H1 (cell line): ENCODE data around the gene OR52E5. TPM values are rescaled to one million over a fixed set of nuclear protein-coding genes. Genes with fewer than 3 reads are reported as not detected.

Experiments used
- CTCF ChIA-PET: fragments of 300-600 bp; sonication (Branson Sonifier 250); formaldehyde crosslinking; loops from one replicate; lab custom pipeline; 2021; ENCODE audit not compliant: partially characterized antibody; lab: Charles Lee
- POLR2A ChIA-PET: fragments of 300-600 bp; sonication (Branson Sonifier 250); formaldehyde crosslinking; loops from one replicate; lab custom pipeline; 2021; ENCODE audit warnings: inconsistent platforms; ENCODE audit not compliant: partially characterized antibody; lab: Charles Lee
- DNase-seq, 2 experiments: peaks; one replicate each; pipeline versions ENCODE4 v3.0.0 to v3.0.0-alpha.2; 2010 to 2022; ENCODE audit warnings: low spot score in 2 of 2, low read depth in 1 of 2, mixed read lengths in 1 of 2
- FAIRE-seq: peaks from 2 replicates; lab custom pipeline; 2011; peaks lifted over from hg19 to GRCh38; lab: Jason Lieb, UNC
- H2AFZ ChIP-seq: 2 replicates; pipeline ENCODE4 v1.8.1; 2012; ENCODE audit warnings: low read length, inconsistent platforms
- H2AK5ac ChIP-seq: 2 replicates; pipeline ENCODE4 v1.6.1; 2013; ENCODE audit warnings: low read depth, low read length
- H2BK120ac ChIP-seq: replicated peaks from 2 replicates; pipeline ENCODE3; 2013; ENCODE audit warnings: low read depth, low read length, inconsistent platforms
- H2BK12ac ChIP-seq: 2 replicates; pipeline ENCODE4 v1.6.1; 2013; ENCODE audit warnings: low read depth, low read length
- H2BK15ac ChIP-seq: 2 replicates; pipeline ENCODE4 v1.6.1; 2013; ENCODE audit warnings: low read length
- H2BK20ac ChIP-seq: 2 replicates; pipeline ENCODE4 v1.6.1; 2013; ENCODE audit warnings: low read length
- H2BK5ac ChIP-seq: 2 replicates; pipeline ENCODE4 v1.6.1; 2013; ENCODE audit warnings: low read depth, low read length
- H3K14ac ChIP-seq: 2 replicates; pipeline ENCODE4 v1.6.1; 2013; ENCODE audit warnings: inconsistent platforms; ENCODE audit not compliant: insufficient read length
- H3K18ac ChIP-seq: 2 replicates; pipeline ENCODE4 v1.6.1; 2013; ENCODE audit warnings: low read length; ENCODE audit errors: extremely low read depth
- H3K23ac ChIP-seq: 2 replicates; pipeline ENCODE4 v1.6.1; 2013; ENCODE audit warnings: inconsistent platforms; ENCODE audit not compliant: insufficient read length
- H3K23me2 ChIP-seq: 2 replicates; pipeline ENCODE4 v1.6.1; 2013; ENCODE audit warnings: low read depth, low read length
- H3K27ac ChIP-seq: 2 replicates; pipeline ENCODE4 v1.6.1; 2011; ENCODE audit warnings: low read depth, low read length, inconsistent platforms
- H3K27me3 ChIP-seq, 4 experiments: replicated peaks in 1 of 4; 1 replicate in 1 of 4; 2 replicates in 3 of 4; pipeline versions ENCODE4 v1.6.1 to v1.8.1; 2011 to 2013; ENCODE audit warnings: low read length in 3 of 4, mild to moderate bottlenecking in 3 of 4, inconsistent platforms in 2 of 4, mixed read lengths in 2 of 4, moderate library complexity in 1 of 4; ENCODE audit not compliant: control insufficient read depth in 3 of 4, insufficient read depth in 3 of 4; ENCODE audit errors: extremely low read depth in 1 of 4
- H3K36me3 ChIP-seq, 4 experiments: 2 replicates each; pipeline versions ENCODE4 v1.6.1 to v1.8.1; 2011 to 2013; ENCODE audit warnings: mild to moderate bottlenecking in 4 of 4, low read length in 3 of 4, moderate library complexity in 2 of 4, control low read depth in 1 of 4, inconsistent platforms in 1 of 4; ENCODE audit not compliant: insufficient read depth in 4 of 4, control insufficient read depth in 2 of 4
- H3K4ac ChIP-seq: replicated peaks from 2 replicates; pipeline ENCODE3; 2013; ENCODE audit warnings: low read length, low read depth, mixed read lengths, inconsistent platforms; ENCODE audit not compliant: insufficient read length
- H3K4me1 ChIP-seq, 4 experiments: replicated peaks in 1 of 4; 1 replicate in 1 of 4; 2 replicates in 3 of 4; pipeline versions ENCODE4 v1.6.1 to v1.8.1; 2011 to 2013; ENCODE audit warnings: low read length in 3 of 4, inconsistent platforms in 2 of 4, mixed read lengths in 1 of 4; ENCODE audit not compliant: insufficient read depth in 4 of 4, control insufficient read depth in 3 of 4
- H3K4me2 ChIP-seq, 2 experiments: 2 replicates each; pipeline versions ENCODE4 v1.6.1 to v1.8.1; 2011 to 2013; ENCODE audit warnings: low read depth in 2 of 2, low read length in 2 of 2, control low read depth in 1 of 2, inconsistent platforms in 1 of 2, mild to moderate bottlenecking in 1 of 2; ENCODE audit not compliant: insufficient read depth in 1 of 2
- H3K4me3 ChIP-seq, 4 experiments: fragments of 200-600, 300-600 bp in 1 of 4; sonication (generic), shearing (Covaris generic), sonication (Bioruptor Twin) in 1 of 4; 2 replicates each; pipeline versions ENCODE4 v1.5.1 to v1.8.1; 2011 to 2016; ENCODE audit warnings: low read length in 4 of 4, low read depth in 3 of 4, control low read depth in 2 of 4, inconsistent platforms in 2 of 4, mild to moderate bottlenecking in 2 of 4, mixed read lengths in 1 of 4, moderate library complexity in 1 of 4; ENCODE audit not compliant: insufficient read depth in 2 of 4; ENCODE audit errors: extremely low read depth in 1 of 4
- H3K56ac ChIP-seq: replicated peaks from 2 replicates; pipeline ENCODE3; 2013; ENCODE audit warnings: low read depth, mild to moderate bottlenecking, mixed read lengths, low read length, inconsistent platforms; ENCODE audit not compliant: insufficient read length
- H3K79me1 ChIP-seq: 2 replicates; pipeline ENCODE4 v1.6.1; 2013; ENCODE audit warnings: low read depth, low read length, control low read depth
- H3K79me2 ChIP-seq, 2 experiments: 2 replicates each; pipeline versions ENCODE4 v1.6.1 to v1.8.1; 2012 to 2013; ENCODE audit warnings: low read length in 2 of 2, mild to moderate bottlenecking in 2 of 2, inconsistent platforms in 1 of 2; ENCODE audit not compliant: insufficient read depth in 2 of 2, control insufficient read depth in 1 of 2
- H3K9ac ChIP-seq, 4 experiments: replicated peaks in 1 of 4; 1 replicate in 1 of 4; 2 replicates in 3 of 4; pipeline versions ENCODE4 v1.6.1 to v1.8.1; 2011 to 2013; ENCODE audit warnings: low read depth in 3 of 4, low read length in 3 of 4, control low read depth in 2 of 4, mild to moderate bottlenecking in 2 of 4, moderate library complexity in 2 of 4, inconsistent platforms in 1 of 4; ENCODE audit errors: extremely low read depth in 1 of 4
- H3K9me3 ChIP-seq, 2 experiments: 2 replicates each; pipeline versions ENCODE4 v1.6.1 to v1.8.1; 2012 to 2013; ENCODE audit warnings: mild to moderate bottlenecking in 2 of 2, moderate library complexity in 2 of 2, control low read depth in 1 of 2, inconsistent platforms in 1 of 2, low read depth in 1 of 2, low read length in 1 of 2, mixed read lengths in 1 of 2; ENCODE audit not compliant: insufficient read depth in 2 of 2
- H4K20me1 ChIP-seq, 2 experiments: replicated peaks in 1 of 2; 2 replicates each; pipeline versions ENCODE3 to v1.8.1; 2011 to 2013; ENCODE audit warnings: inconsistent platforms in 2 of 2, low read length in 2 of 2, mild to moderate bottlenecking in 1 of 2; ENCODE audit not compliant: insufficient read depth in 2 of 2, control insufficient read depth in 1 of 2
- H4K5ac ChIP-seq: 2 replicates; pipeline ENCODE4 v1.6.1; 2013; ENCODE audit warnings: low read length, low read depth, mixed read lengths, inconsistent platforms; ENCODE audit not compliant: insufficient read length
- H4K8ac ChIP-seq: 2 replicates; pipeline ENCODE4 v1.8.0; 2013; ENCODE audit warnings: mild to moderate bottlenecking, moderate library complexity, low read length, inconsistent platforms; ENCODE audit not compliant: insufficient read depth; ENCODE audit errors: extremely low read depth
- H4K91ac ChIP-seq: replicated peaks from 2 replicates; pipeline ENCODE3; 2013; ENCODE audit warnings: low read length, mixed read lengths, inconsistent platforms; ENCODE audit not compliant: insufficient read length
- JUND ChIP-seq: IDR thresholded peaks from 2 replicates; pipeline ENCODE4 v1.6.1; 2011; ENCODE audit warnings: mild to moderate bottlenecking, improper control_type of control experiment, low read length
- KDM5A ChIP-seq: fragments of 200-600 bp; IDR thresholded peaks from 2 replicates; pipeline ENCODE4 v1.7.1; 2012; ENCODE audit warnings: mild to moderate bottlenecking, low read length, inconsistent platforms, mixed read lengths
- POLR2A ChIP-seq, 2 experiments: IDR thresholded peaks; 1 replicate in 1 of 2; 2 replicates in 1 of 2; pipeline ENCODE4 v1.6.1; 2011; ENCODE audit warnings: low read depth in 2 of 2, low read length in 2 of 2, mild to moderate bottlenecking in 2 of 2; ENCODE audit errors: control extremely low read depth in 1 of 2
- WGBS, 2 experiments: shearing (Covaris generic) in 1 of 2; methylation state at CpG; one replicate each; pipeline versions ENCODE4 v1.1.6 to v1.1.7; 2013 to 2015; ENCODE audit warnings: low lambda C conversion rate in 2 of 2, mixed read lengths in 2 of 2, inconsistent platforms in 1 of 2, low coverage in 1 of 2, missing lambda C conversion rate in 1 of 2; ENCODE audit not compliant: insufficient replicate concordance in 2 of 2, insufficient coverage in 1 of 2, insufficient read length in 1 of 2; ENCODE audit errors: extremely low coverage in 1 of 2, missing lambda C conversion rate in 1 of 2; 5-methylcytosine and 5-hydroxymethylcytosine counted together
- polyA plus RNA-seq, 7 experiments: library from polyadenylated mRNA; depleted of rRNA in 3 of 7; stranded (reverse) in 5 of 7; unstranded in 2 of 7; fragments of >200 nt in 5 of 7; fragments of 200-250 nt in 2 of 7; gene quantifications; 1 replicate in 5 of 7; 2 replicates in 1 of 7; 4 replicates in 1 of 7; pipeline versions ENCODE4 v1.2.1 to v1.2.3, GENCODE V29; 2011 to 2013; ENCODE audit warnings: missing spikeins in 2 of 7, mixed read lengths in 2 of 7
- total RNA-seq: library from RNA; stranded (reverse); fragmentation: NEBNext Ultra II Directional; extraction: Animal tissue kit (Norgen Biotek cat#: 25700); gene quantifications from 2 replicates; pipeline ENCODE4 v1.2.1, GENCODE V29; 2021

The OR52E5 gene
- total and polyA plus RNA-seq, 2 of the 8 experiments (the other 6 are each of a cell fraction or from before 2014, with no cell fraction given) = not detected

DNA sequence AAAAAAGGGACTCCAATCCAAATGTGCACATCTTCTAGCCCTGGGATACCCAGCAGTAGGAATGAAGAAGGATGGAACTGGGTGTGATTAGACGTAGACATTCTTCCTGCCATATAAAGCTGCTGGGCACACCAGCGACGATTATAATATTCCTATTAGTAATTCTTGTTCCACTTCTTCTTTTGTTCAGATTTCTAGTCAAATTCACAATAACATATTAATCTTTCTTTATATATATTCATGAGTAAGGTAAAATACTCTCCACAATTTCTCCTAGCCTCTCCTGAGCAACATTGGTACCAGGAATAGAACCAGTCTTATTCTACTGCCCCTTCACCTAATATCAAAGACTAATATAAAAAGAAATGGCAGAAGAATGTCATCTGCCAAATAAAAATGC, 35.4 kb upstream of the OR52E5 start, which contains the start of gene OR52E8:
Gene OR52E8, minus strand, starts transcription at position 101 of the 400 bp plus-strand sequence. Its CDS starts 0 bp downstream, at position 101.
- Histone ChIP-seq H3K27ac (no peak within 1 kb of the TSS), H4K91ac (no peak within 1 kb of the TSS), H3K79me1 (no peaks in the 10 kb centered on the region), H3K9me3 (peaks cover 0 to 1% of the 10 kb centered on the region in 2 experiments; a peak in 1 of 4 replicates), H3K4me2 (no peak within 1 kb of the TSS), H2BK120ac (no peak within 1 kb of the TSS), H2AFZ (no peak within 1 kb of the TSS), H3K36me3 (no peaks in the 10 kb centered on the region), H4K20me1 (no peaks in the 10 kb centered on the region), H2BK15ac (no peak within 1 kb of the TSS), H3K4ac (no peak within 1 kb of the TSS), H3K23ac (no peak within 1 kb of the TSS), H3K4me1 (no peaks in the 10 kb centered on the region), H3K23me2 (no peaks in the 10 kb centered on the region; the same call in 1 of the 2 replicates), H3K9ac (no peak within 1 kb of the TSS), H4K5ac (no peak within 1 kb of the TSS), H4K8ac (no peak within 1 kb of the TSS), H3K14ac (no peak within 1 kb of the TSS), H3K56ac (no peak within 1 kb of the TSS), H2BK5ac (no peak within 1 kb of the TSS), H3K18ac (no peak within 1 kb of the TSS), H2AK5ac (no peak within 1 kb of the TSS)
- no peak for DNase-seq
- ChIA-PET CTCF (no interaction called here), POLR2A (no interaction called here)
- no peak for FAIRE-seq
- WGBS, 2 experiments = 90% methylated on average over 3 of the region's 3 CpGs; no CpG with 5 or more reads in 1 of the 2 experiments
- TF ChIP-seq POLR2A (IDR thresholded peaks at IDR 0.05; ENCODE audit: control extremely low read depth in 1 of 2, low read depth in 2 of 2, low read length in 2 of 2) = no peak
- TF ChIP-seq JUND = no peak
- no peak for TF ChIP-seq KDM5A
- TF ChIP-seq, all 59 proteins: peak for 0
- H3K79me2 ChIP-seq = no peaks in the 10 kb centered on the region
- H2BK20ac ChIP-seq = no peak within 1 kb of the TSS
- H2BK12ac ChIP-seq = no peak within 1 kb of the TSS
- no peak within 1 kb of the TSS for H3K4me3 ChIP-seq
- H3K27me3 ChIP-seq = no peaks in the 10 kb centered on the region
